Effector memory CD4-positive, alpha-beta T cell (primary cell): ENCODE results near the gene PITPNM3.
"Not testable (repeated sequence)": the region's sequence is repeated elsewhere in the genome, so short reads cannot be mapped to it uniquely, and the experiment has no call there.

ENCODE experiments used
- DNase-seq, 3 donors: peaks; one replicate each; pipeline ENCODE4 v3.0.0-alpha.2; 2020
- H3K27ac ChIP-seq: 2 replicates; pipeline ENCODE4 v1.7.0; 2013; ENCODE audit warnings: mild to moderate bottlenecking, low read length, moderate library complexity; ENCODE audit not compliant: insufficient read depth, poor library complexity, severe bottlenecking
- H3K27me3 ChIP-seq: replicated peaks from 2 replicates; pipeline ENCODE4 v1.7.0; 2013; ENCODE audit warnings: mild to moderate bottlenecking, low read length; ENCODE audit not compliant: insufficient read depth, control insufficient read depth, poor library complexity, severe bottlenecking
- H3K36me3 ChIP-seq: 2 replicates; pipeline ENCODE4 v1.7.0; 2013; ENCODE audit warnings: mild to moderate bottlenecking, low read length, moderate library complexity; ENCODE audit not compliant: control insufficient read depth, insufficient read depth
- H3K4me1 ChIP-seq: 2 replicates; pipeline ENCODE4 v1.7.0; 2013; ENCODE audit warnings: low read length, mild to moderate bottlenecking; ENCODE audit not compliant: control insufficient read depth, insufficient read depth, poor library complexity, severe bottlenecking
- H3K4me3 ChIP-seq: 2 replicates; pipeline ENCODE4 v1.7.0; 2013; ENCODE audit warnings: low read length, low read depth, mild to moderate bottlenecking; ENCODE audit not compliant: insufficient read depth, poor library complexity, severe bottlenecking
- H3K9me3 ChIP-seq: 2 replicates; pipeline ENCODE4 v1.7.0; 2013; ENCODE audit warnings: mild to moderate bottlenecking, low read length, moderate library complexity; ENCODE audit not compliant: control insufficient read depth

PITPNM3 gene

GRCh38 chr17:6483507-6483906, 72.8 kb downstream of the PITPNM3 start:
- no peaks in the 10 kb centered on the region for H3K36me3 ChIP-seq
- no peak for DNase-seq
- H3K27me3 ChIP-seq, result peaks cover 8% of the 10 kb centered on the region
- no peaks in the 10 kb centered on the region for H3K9me3 ChIP-seq
- no peak overlapping the region for H3K27ac ChIP-seq
- H3K4me1 ChIP-seq, result no peaks in the 10 kb centered on the region
- no peak overlapping the region for H3K4me3 ChIP-seq

GRCh38 chr17:6482796-6483195, 73.6 kb downstream of the PITPNM3 start:
- not testable (repeated sequence) for H3K4me3 ChIP-seq, H3K36me3 ChIP-seq, H3K27me3 ChIP-seq, H3K4me1 ChIP-seq, H3K9me3 ChIP-seq, DNase-seq, H3K27ac ChIP-seq

DNA sequence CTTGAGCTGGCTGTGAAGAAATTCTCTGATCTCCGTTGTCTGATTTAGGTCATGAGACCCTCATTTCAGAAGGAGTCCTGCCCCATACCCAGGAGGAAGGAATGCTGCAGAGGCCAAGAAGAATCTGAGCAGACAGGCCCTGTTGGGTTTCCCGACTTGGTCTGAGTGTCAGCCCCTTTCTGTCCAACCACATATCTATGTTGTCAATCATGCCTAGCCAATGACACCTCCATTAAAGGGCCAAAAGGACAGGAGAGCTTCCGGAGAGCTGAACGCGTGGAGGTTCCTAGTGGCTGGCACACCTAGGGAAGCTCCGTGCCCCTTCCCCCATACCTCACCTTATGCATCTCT, 74.3 kb downstream of the PITPNM3 start:
- Histone ChIP-seq H3K27ac (no peak overlapping the region), H3K4me1 (no peaks in the 10 kb centered on the region), H3K4me3 (no peak overlapping the region), H3K27me3 (no peaks in the 10 kb centered on the region), H3K36me3 (no peaks in the 10 kb centered on the region), H3K9me3 (no peaks in the 10 kb centered on the region)
- no peak for DNase-seq

DNA sequence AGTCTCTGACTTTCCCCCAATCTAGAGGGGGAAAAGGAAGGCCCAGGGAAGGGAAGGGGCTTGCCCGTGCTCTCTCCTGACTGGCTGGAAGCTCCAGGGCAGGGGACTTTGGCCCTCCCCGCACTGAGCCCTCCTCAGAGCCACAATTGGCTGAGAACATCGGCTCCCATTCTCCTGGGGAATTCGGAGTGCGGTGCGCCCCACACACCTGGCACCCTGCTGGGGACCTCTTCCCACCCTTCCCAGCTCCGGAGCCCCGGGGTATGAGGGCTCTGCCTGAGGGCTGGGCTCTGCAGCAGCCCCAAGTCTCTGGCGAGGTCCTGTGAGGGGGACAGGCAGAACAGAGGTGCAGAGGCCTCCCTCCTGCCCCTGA, 76.1 kb downstream of the PITPNM3 start:
- DNase-seq, result no peak
- Histone ChIP-seq H3K36me3 (no peaks in the 10 kb centered on the region), H3K4me1 (no peaks in the 10 kb centered on the region), H3K27ac (no peak overlapping the region), H3K9me3 (no peaks in the 10 kb centered on the region), H3K27me3 (no peaks in the 10 kb centered on the region), H3K4me3 (no peak overlapping the region)

- H3K27me3 ChIP-seq, result no peaks in the 10 kb centered on the region
- H3K27ac ChIP-seq, result no peak overlapping the region
- no peaks in the 10 kb centered on the region for H3K4me1 ChIP-seq
- no peak for DNase-seq
- H3K9me3 ChIP-seq, result no peaks in the 10 kb centered on the region
- no peak overlapping the region for H3K4me3 ChIP-seq
- H3K36me3 ChIP-seq, result no peaks in the 10 kb centered on the region
Observed at GRCh38 chr17:6479622-6480302, 76.6 kb downstream of the PITPNM3 start.

GRCh38 chr17:6478486-6478885, 77.9 kb downstream of the PITPNM3 start:
- Histone ChIP-seq H3K27ac (no peak overlapping the region), H3K36me3 (no peaks in the 10 kb centered on the region), H3K4me1 (no peaks in the 10 kb centered on the region), H3K27me3 (no peaks in the 10 kb centered on the region), H3K4me3 (no peak overlapping the region), H3K9me3 (no peaks in the 10 kb centered on the region)
- no peak for DNase-seq

- DNase-seq, result no peak
- no peak overlapping the region for H3K4me3 ChIP-seq
- H3K4me1 ChIP-seq, result no peaks in the 10 kb centered on the region
- no peaks in the 10 kb centered on the region for H3K9me3 ChIP-seq
- H3K27ac ChIP-seq, result no peak overlapping the region
- no peaks in the 10 kb centered on the region for H3K36me3 ChIP-seq
- no peaks in the 10 kb centered on the region for H3K27me3 ChIP-seq
Observed at GRCh38 chr17:6477831-6478383, 78.4 kb downstream of the PITPNM3 start.

GRCh38 chr17:6476810-6477179, 79.6 kb downstream of the PITPNM3 start:
- H3K4me1 ChIP-seq, result no peaks in the 10 kb centered on the region
- DNase-seq, result no peak
- H3K27ac ChIP-seq, result no peak overlapping the region
- H3K9me3 ChIP-seq, result no peaks in the 10 kb centered on the region
- H3K27me3 ChIP-seq, result no peaks in the 10 kb centered on the region
- no peaks in the 10 kb centered on the region for H3K36me3 ChIP-seq
- H3K4me3 ChIP-seq, result no peak overlapping the region

GRCh38 chr17:6476076-6476809, 80.1 kb downstream of the PITPNM3 start:
- no peaks in the 10 kb centered on the region for H3K9me3 ChIP-seq
- H3K36me3 ChIP-seq, result no peaks in the 10 kb centered on the region
- H3K27ac ChIP-seq, result no peak overlapping the region
- DNase-seq, result no peak
- no peak overlapping the region for H3K4me3 ChIP-seq
- no peaks in the 10 kb centered on the region for H3K4me1 ChIP-seq
- H3K27me3 ChIP-seq, result no peaks in the 10 kb centered on the region

GRCh38 chr17:6475411-6475810, 80.9 kb downstream of the PITPNM3 start:
- no peak for DNase-seq
- Histone ChIP-seq H3K4me1 (no peaks in the 10 kb centered on the region), H3K27me3 (no peaks in the 10 kb centered on the region), H3K36me3 (no peaks in the 10 kb centered on the region), H3K4me3 (no peak overlapping the region), H3K9me3 (no peaks in the 10 kb centered on the region), H3K27ac (no peak overlapping the region)
